ENCODE results near the gene ADCY2. TPM values are rescaled to one million over a fixed set of nuclear protein-coding genes. Genes with fewer than 3 reads are reported as not detected.

The ADCY2 gene
- total RNA-seq, 1 experiment from 2014 or later = 31.3 TPM

DNA sequence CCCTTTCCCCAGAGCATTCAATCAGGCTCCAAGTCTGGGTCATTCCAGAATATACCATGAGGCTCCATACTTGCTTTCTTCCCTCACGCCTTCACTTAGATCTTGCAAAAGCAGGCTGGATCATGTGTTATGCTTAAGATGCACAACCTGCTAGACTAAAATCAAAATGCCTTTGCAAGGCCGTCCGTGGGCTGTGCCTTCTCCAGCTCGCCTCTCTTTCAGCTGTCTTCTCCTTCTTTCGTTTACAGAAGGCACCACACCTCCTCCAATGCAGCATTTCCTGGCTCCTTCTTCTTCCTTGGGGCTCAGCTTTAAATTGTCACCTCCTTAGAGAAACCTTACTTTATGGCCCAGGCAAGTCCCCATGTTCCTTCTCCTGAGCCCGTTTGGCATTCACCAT lies 150.6 kb downstream of the ADCY2 start:
- H3K9me3 Mint-ChIP-seq = no peaks in the 10 kb centered on the region
- Histone ChIP-seq H3K27ac (ENCODE audit: insufficient read length, low read depth, low read length) (no peak overlapping the region), H2BK5ac (ENCODE audit: insufficient read length, low read length) (no peak overlapping the region), H3K4me2 (ENCODE audit: insufficient read depth, insufficient read length, low read length) (no peak overlapping the region), H2BK120ac (ENCODE audit: low read depth, low read length, poor library complexity, severe bottlenecking) (no peak overlapping the region), H3K4me1 (ENCODE audit: insufficient read depth, low read length) (no peaks in the 10 kb centered on the region), H3K27me3 (ENCODE audit: insufficient read depth, low read length) (no peaks in the 10 kb centered on the region), H4K20me1 (ENCODE audit: control insufficient read depth, insufficient read depth, insufficient read length) (no peaks in the 10 kb centered on the region), H3K79me2 (ENCODE audit: insufficient read depth, low read length) (no peaks in the 10 kb centered on the region), H4K8ac (replicated peaks; ENCODE audit: insufficient read length, low read depth, low read length) (no peak overlapping the region), H4K91ac (ENCODE audit: insufficient read length, low read depth, low read length) (no peak overlapping the region), H2AK5ac (ENCODE audit: insufficient read length, low read length) (no peak overlapping the region), H3K23me2 (ENCODE audit: insufficient read length, low read depth, low read length, poor library complexity, severe bottlenecking) (no peaks in the 10 kb centered on the region), H2AFZ (ENCODE audit: low read length) (no peak overlapping the region), H3K9me3 (ENCODE audit: control insufficient read depth, low read depth, low read length) (no peaks in the 10 kb centered on the region), H2BK12ac (ENCODE audit: insufficient read length, low read depth, low read length) (no peak overlapping the region), H3K4ac (ENCODE audit: low read depth, low read length) (no peak overlapping the region), H2BK15ac (ENCODE audit: low read depth, low read length) (no peak overlapping the region), H3K18ac (ENCODE audit: insufficient read length, low read depth, low read length) (no peak overlapping the region), H3T11ph (ENCODE audit: low read length) (no peak overlapping the region), H3K14ac (ENCODE audit: insufficient read depth, low read length) (no peak overlapping the region), H3K79me1 (ENCODE audit: insufficient read depth, low read depth, low read length, poor library complexity, severe bottlenecking) (no peaks in the 10 kb centered on the region), H3K9ac (ENCODE audit: extremely low read depth, insufficient read length, low read length) (no peak overlapping the region), H3K23ac (ENCODE audit: insufficient read length, low read depth, low read length) (no peak overlapping the region), H2BK20ac (ENCODE audit: low read depth, low read length, poor library complexity, severe bottlenecking) (no peak overlapping the region), H3K56ac (ENCODE audit: insufficient read length, low read depth, low read length) (no peak overlapping the region), H4K5ac (ENCODE audit: insufficient read length, low read depth, low read length) (no peak overlapping the region)
- H3K4me3 Mint-ChIP-seq = no peak overlapping the region
- no peaks in the 10 kb centered on the region for H3K4me1 Mint-ChIP-seq
- no peaks in the 10 kb centered on the region for H3K27me3 Mint-ChIP-seq (ENCODE audit: low read depth)
- peaks cover 8 to 26% (median 11%) of the 10 kb centered on the region in 3 experiments; a peak in 5 of 7 replicates for H3K36me3 Mint-ChIP-seq (ENCODE audit: insufficient read depth in 1 of 3, low read depth in 3 of 3)
- no CpG with 5 or more reads among the region's 6 CpGs for WGBS (ENCODE audit: extremely low coverage, insufficient read length, low lambda C conversion rate)
- 0 out of 7 replicates have a peak overlapping the region, but pooled peaks of 1 of the 3 experiments have one; percentile 27 for H3K27ac Mint-ChIP-seq
- TF ChIP-seq, protein P1, sequence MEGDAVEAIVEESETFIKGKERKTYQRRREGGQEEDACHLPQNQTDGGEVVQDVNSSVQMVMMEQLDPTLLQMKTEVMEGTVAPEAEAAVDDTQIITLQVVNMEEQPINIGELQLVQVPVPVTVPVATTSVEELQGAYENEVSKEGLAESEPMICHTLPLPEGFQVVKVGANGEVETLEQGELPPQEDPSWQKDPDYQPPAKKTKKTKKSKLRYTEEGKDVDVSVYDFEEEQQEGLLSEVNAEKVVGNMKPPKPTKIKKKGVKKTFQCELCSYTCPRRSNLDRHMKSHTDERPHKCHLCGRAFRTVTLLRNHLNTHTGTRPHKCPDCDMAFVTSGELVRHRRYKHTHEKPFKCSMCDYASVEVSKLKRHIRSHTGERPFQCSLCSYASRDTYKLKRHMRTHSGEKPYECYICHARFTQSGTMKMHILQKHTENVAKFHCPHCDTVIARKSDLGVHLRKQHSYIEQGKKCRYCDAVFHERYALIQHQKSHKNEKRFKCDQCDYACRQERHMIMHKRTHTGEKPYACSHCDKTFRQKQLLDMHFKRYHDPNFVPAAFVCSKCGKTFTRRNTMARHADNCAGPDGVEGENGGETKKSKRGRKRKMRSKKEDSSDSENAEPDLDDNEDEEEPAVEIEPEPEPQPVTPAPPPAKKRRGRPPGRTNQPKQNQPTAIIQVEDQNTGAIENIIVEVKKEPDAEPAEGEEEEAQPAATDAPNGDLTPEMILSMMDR (conservative IDR thresholded peaks at IDR 0.05) = no peak
- DNase-seq = no peak

Data from H9 (cell line).